Activated CD4-positive, alpha-beta memory T cell treated with anti-CD3 and anti-CD28 coated beads for 36 hours (primary cell): Measurements from ENCODE around the gene NOS1AP. TPM values are rescaled to one million over a fixed set of nuclear protein-coding genes. Genes with fewer than 3 reads are reported as not detected.

Experiments used
- CTCF ChIA-PET: fragments of 350-600 bp; sonication (Branson Sonifier 250); formaldehyde crosslinking; loops from one replicate; lab custom pipeline; 2021; ENCODE audit warnings: antibody characterized with exemption, inconsistent platforms; lab: Charles Lee
- POLR2A ChIA-PET: fragments of 350-600 bp; sonication (Branson Sonifier 250); formaldehyde crosslinking; loops from one replicate; lab custom pipeline; 2021; ENCODE audit warnings: antibody characterized with exemption; lab: Charles Lee
- DNase-seq: peaks from one replicate; pipeline ENCODE4 v3.0.0-alpha.2; 2020
- H3K27ac Mint-ChIP-seq: one replicate; pipeline ENCODE4 v1.8.0; 2021; ENCODE audit warnings: mixed read lengths
- H3K27me3 Mint-ChIP-seq: one replicate; pipeline ENCODE4 v1.8.0; 2021; ENCODE audit warnings: mixed read lengths
- H3K36me3 Mint-ChIP-seq: one replicate; pipeline ENCODE4 v1.8.0; 2021; ENCODE audit warnings: mixed read lengths
- H3K4me1 Mint-ChIP-seq: one replicate; pipeline ENCODE4 v1.8.0; 2021; ENCODE audit warnings: low read depth, mixed read lengths
- H3K4me3 Mint-ChIP-seq: one replicate; pipeline ENCODE4 v1.8.0; 2021; ENCODE audit warnings: mild to moderate bottlenecking, mixed read lengths
- H3K9me3 Mint-ChIP-seq: one replicate; pipeline ENCODE4 v1.8.0; 2021; ENCODE audit warnings: mixed read lengths
- intact Hi-C: fragments of 100-400 bp; cut with micrococcal nuclease; formaldehyde crosslinking; loops from one replicate; pipeline ENCODE4 v1.15.1; 2023
- total RNA-seq, 2 experiments: library from RNA; stranded (reverse); gene quantifications; one replicate each; pipeline ENCODE4 v1.2.3, GENCODE V29; 2021

The NOS1AP gene
- total RNA-seq, 2 experiments from 2014 or later = 0.12 TPM; not detected in 1

- Mint-ChIP-seq H3K36me3 (no peaks in the 10 kb centered on the region), H3K27me3 (peaks cover 12% of the 10 kb centered on the region), H3K4me3 (no peak overlapping the region), H3K9me3 (no peaks in the 10 kb centered on the region), H3K27ac (no peak overlapping the region), H3K4me1 (no peaks in the 10 kb centered on the region)
- ChIA-PET CTCF (no interaction called here), POLR2A (no interaction called here)
- intact Hi-C loops = no loop called here
- DNase-seq = no peak
These were observed 171.1 kb downstream of the NOS1AP start for GRCh38 chr1:162240577-162240976.

GRCh38 chr1:162242804-162243203, 173.3 kb downstream of the NOS1AP start:
- H3K36me3 Mint-ChIP-seq = no peaks in the 10 kb centered on the region
- H3K4me1 Mint-ChIP-seq = no peaks in the 10 kb centered on the region
- peaks cover 9% of the 10 kb centered on the region for H3K27me3 Mint-ChIP-seq
- POLR2A ChIA-PET = no interaction called here
- no peak overlapping the region for H3K4me3 Mint-ChIP-seq
- H3K9me3 Mint-ChIP-seq = no peaks in the 10 kb centered on the region
- CTCF ChIA-PET = no interaction called here
- intact Hi-C loops = no loop called here
- H3K27ac Mint-ChIP-seq = no peak overlapping the region
- DNase-seq = no peak

- Mint-ChIP-seq H3K4me3 (no peak overlapping the region), H3K27me3 (no peaks in the 10 kb centered on the region), H3K36me3 (no peaks in the 10 kb centered on the region), H3K9me3 (no peaks in the 10 kb centered on the region), H3K27ac (no peak overlapping the region), H3K4me1 (no peaks in the 10 kb centered on the region)
- intact Hi-C loops = no loop called here
- DNase-seq = no peak
- CTCF ChIA-PET = no interaction called here
- POLR2A ChIA-PET = no interaction called here
These were observed 179.5 kb downstream of the NOS1AP start for GRCh38 chr1:162248854-162249535.

GRCh38 chr1:162250004-162250730, 180.7 kb downstream of the NOS1AP start:
- no peaks in the 10 kb centered on the region for H3K4me1 Mint-ChIP-seq
- H3K27me3 Mint-ChIP-seq = peaks cover 3% of the 10 kb centered on the region
- intact Hi-C loops = no loop called here
- H3K36me3 Mint-ChIP-seq = no peaks in the 10 kb centered on the region
- CTCF ChIA-PET = interaction anchor here (0.6 kb wide), 1 partner anchor 142 kb away, joined by 6 read pairs; no protein-coding TSS in a partner anchor
- DNase-seq = no peak
- no peaks in the 10 kb centered on the region for H3K9me3 Mint-ChIP-seq
- H3K27ac Mint-ChIP-seq = no peak overlapping the region
- POLR2A ChIA-PET = no interaction called here
- no peak overlapping the region for H3K4me3 Mint-ChIP-seq

GRCh38 chr1:162251102-162251501, 181.6 kb downstream of the NOS1AP start:
- Mint-ChIP-seq H3K27ac (no peak overlapping the region), H3K27me3 (peaks cover 3% of the 10 kb centered on the region), H3K36me3 (no peaks in the 10 kb centered on the region), H3K4me1 (no peaks in the 10 kb centered on the region), H3K4me3 (no peak overlapping the region), H3K9me3 (no peaks in the 10 kb centered on the region)
- no peak for DNase-seq
- ChIA-PET CTCF (interaction anchor here (1.0 kb wide), 1 partner anchor 11 kb away, joined by 5 read pairs; no protein-coding TSS in a partner anchor), POLR2A (no interaction called here)
- intact Hi-C loops = no loop called here

- DNase-seq = no peak
- no peak overlapping the region for H3K27ac Mint-ChIP-seq
- no peaks in the 10 kb centered on the region for H3K4me1 Mint-ChIP-seq
- intact Hi-C loops = no loop called here
- no peaks in the 10 kb centered on the region for H3K9me3 Mint-ChIP-seq
- H3K4me3 Mint-ChIP-seq = no peak overlapping the region
- CTCF ChIA-PET = no interaction called here
- H3K27me3 Mint-ChIP-seq = peaks cover 3% of the 10 kb centered on the region
- POLR2A ChIA-PET = no interaction called here
- no peaks in the 10 kb centered on the region for H3K36me3 Mint-ChIP-seq
These were observed 182.7 kb downstream of the NOS1AP start for GRCh38 chr1:162252214-162252613.

- Mint-ChIP-seq H3K4me3 (no peak overlapping the region), H3K4me1 (no peaks in the 10 kb centered on the region), H3K27me3 (peaks cover 9% of the 10 kb centered on the region), H3K27ac (no peak overlapping the region), H3K9me3 (no peaks in the 10 kb centered on the region), H3K36me3 (no peaks in the 10 kb centered on the region)
- no peak for DNase-seq
- ChIA-PET POLR2A (no interaction called here), CTCF (no interaction called here)
- intact Hi-C loops = no loop called here
These were observed 184.3 kb downstream of the NOS1AP start for GRCh38 chr1:162253790-162254189.

- ChIA-PET CTCF (no interaction called here), POLR2A (no interaction called here)
- Mint-ChIP-seq H3K4me1 (no peaks in the 10 kb centered on the region), H3K4me3 (no peak overlapping the region), H3K9me3 (no peaks in the 10 kb centered on the region), H3K27me3 (peaks cover 9% of the 10 kb centered on the region), H3K36me3 (no peaks in the 10 kb centered on the region), H3K27ac (no peak overlapping the region)
- intact Hi-C loops = no loop called here
- no peak for DNase-seq
These were observed 186.8 kb downstream of the NOS1AP start for GRCh38 chr1:162256287-162256686.

GRCh38 chr1:162258394-162258793, 188.9 kb downstream of the NOS1AP start:
- H3K4me1 Mint-ChIP-seq = no peaks in the 10 kb centered on the region
- no peaks in the 10 kb centered on the region for H3K9me3 Mint-ChIP-seq
- H3K4me3 Mint-ChIP-seq = no peak overlapping the region
- no peak overlapping the region for H3K27ac Mint-ChIP-seq
- no peak for DNase-seq
- intact Hi-C loops = no loop called here
- ChIA-PET CTCF (no interaction called here), POLR2A (no interaction called here)
- H3K36me3 Mint-ChIP-seq = no peaks in the 10 kb centered on the region
- H3K27me3 Mint-ChIP-seq = peaks cover 14% of the 10 kb centered on the region

- POLR2A ChIA-PET = no interaction called here
- DNase-seq = no peak
- intact Hi-C loops = no loop called here
- Mint-ChIP-seq H3K4me3 (no peak overlapping the region), H3K27ac (no peak overlapping the region), H3K4me1 (no peaks in the 10 kb centered on the region), H3K9me3 (no peaks in the 10 kb centered on the region), H3K36me3 (no peaks in the 10 kb centered on the region), H3K27me3 (peaks cover 11% of the 10 kb centered on the region)
- CTCF ChIA-PET = no interaction called here
These were observed 190.5 kb downstream of the NOS1AP start for GRCh38 chr1:162259894-162260455.

GRCh38 chr1:162264108-162264507, 194.6 kb downstream of the NOS1AP start:
- intact Hi-C loops = no loop called here

GRCh38 chr1:162265983-162266382, 196.5 kb downstream of the NOS1AP start:
- H3K27ac Mint-ChIP-seq = no peak overlapping the region
- H3K4me3 Mint-ChIP-seq = no peak overlapping the region
- H3K27me3 Mint-ChIP-seq = peaks cover 10% of the 10 kb centered on the region
- no peaks in the 10 kb centered on the region for H3K36me3 Mint-ChIP-seq
- no peaks in the 10 kb centered on the region for H3K9me3 Mint-ChIP-seq
- ChIA-PET CTCF (no interaction called here), POLR2A (no interaction called here)
- no peaks in the 10 kb centered on the region for H3K4me1 Mint-ChIP-seq
- intact Hi-C loops = no loop called here
- DNase-seq = no peak

More at GRCh38 chr1:162264108-162264507, 194.6 kb downstream of the NOS1AP start:
- Mint-ChIP-seq H3K4me3 (no peak overlapping the region), H3K36me3 (no peaks in the 10 kb centered on the region), H3K4me1 (no peaks in the 10 kb centered on the region), H3K27me3 (peaks cover 10% of the 10 kb centered on the region), H3K27ac (no peak overlapping the region), H3K9me3 (no peaks in the 10 kb centered on the region)
- CTCF ChIA-PET = no interaction called here
- no peak for DNase-seq
- POLR2A ChIA-PET = no interaction called here
